ENCODE data around the gene UBE2D2.
"Not testable (repeated sequence)": the region's sequence is repeated elsewhere in the genome, so short reads cannot be mapped to it uniquely, and the experiment has no call there.

- TF ChIP-seq CTCF (IDR thresholded peaks at IDR 0.05); EZH2 (IDR thresholded peaks at IDR 0.05; ENCODE audit: borderline replicate concordance, insufficient read depth, low read depth, low read length, poor library complexity, severe bottlenecking): not testable (repeated sequence)
Measured at GRCh38 chr5:139588116-139588515, 27.0 kb downstream of the UBE2D2 start.

Data from B cell (primary cell).